ENCODE results near the gene RHOA.

Gene RHOA

GRCh38 chr3:49387721-49388120, 24.1 kb downstream of the RHOA start:
- no peaks in the 10 kb centered on the region for H3K9me3 ChIP-seq (ENCODE audit: control insufficient read depth, insufficient read depth, low read length)
- no peaks in the 10 kb centered on the region for H3K36me3 ChIP-seq (ENCODE audit: control insufficient read depth, insufficient read depth, low read length)
- H3K9ac ChIP-seq (ENCODE audit: low read depth, low read length): no peak overlapping the region
- no peak overlapping the region for H3K4me3 ChIP-seq (ENCODE audit: low read depth, low read length)
- H3K4me1 ChIP-seq (ENCODE audit: control insufficient read depth, insufficient read depth, low read length): no peaks in the 10 kb centered on the region
- no peaks in the 10 kb centered on the region for H3K27me3 ChIP-seq (ENCODE audit: control insufficient read depth, insufficient read depth, low read length)

DNA sequence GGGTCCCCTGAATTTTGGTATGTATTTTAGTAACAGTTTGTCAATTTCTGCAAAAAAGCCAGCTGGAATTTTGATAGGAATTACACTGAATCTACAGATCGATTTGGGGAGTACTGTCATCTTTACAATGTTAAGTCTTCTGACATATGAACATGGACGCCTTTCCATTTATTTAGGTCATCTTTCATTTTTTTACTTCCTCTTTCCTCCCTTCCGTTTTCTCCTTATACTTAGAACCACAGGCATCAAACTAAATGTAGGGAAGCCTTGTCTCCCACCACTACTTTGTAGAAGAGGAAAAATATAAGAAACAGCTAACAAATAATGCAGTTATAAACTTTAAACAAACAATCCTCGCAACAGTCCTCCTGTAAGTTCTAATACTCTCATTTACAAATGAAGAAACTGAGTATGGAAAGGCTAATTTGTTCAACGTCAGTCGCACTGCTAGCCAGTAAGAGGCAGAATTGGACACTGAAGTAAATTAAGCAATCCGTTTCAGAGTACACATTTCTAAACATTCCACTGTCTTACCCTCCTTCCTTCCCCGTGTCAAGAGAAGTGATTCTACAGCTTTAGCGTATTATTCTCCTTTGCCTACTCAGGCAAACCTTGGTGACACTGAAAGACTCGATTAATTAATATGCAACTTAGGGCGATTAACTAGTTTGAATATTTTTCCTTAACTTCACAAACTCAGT, 25.6 kb downstream of the RHOA start:
- no peak overlapping the region for H3K4me3 ChIP-seq (ENCODE audit: low read depth, low read length)
- H3K36me3 ChIP-seq (ENCODE audit: control insufficient read depth, insufficient read depth, low read length): no peaks in the 10 kb centered on the region
- no peaks in the 10 kb centered on the region for H3K9me3 ChIP-seq (ENCODE audit: control insufficient read depth, insufficient read depth, low read length)
- no peak overlapping the region for H3K9ac ChIP-seq (ENCODE audit: low read depth, low read length)
- H3K27me3 ChIP-seq (ENCODE audit: control insufficient read depth, insufficient read depth, low read length): no peaks in the 10 kb centered on the region
- H3K4me1 ChIP-seq (ENCODE audit: control insufficient read depth, insufficient read depth, low read length): no peaks in the 10 kb centered on the region

DNA sequence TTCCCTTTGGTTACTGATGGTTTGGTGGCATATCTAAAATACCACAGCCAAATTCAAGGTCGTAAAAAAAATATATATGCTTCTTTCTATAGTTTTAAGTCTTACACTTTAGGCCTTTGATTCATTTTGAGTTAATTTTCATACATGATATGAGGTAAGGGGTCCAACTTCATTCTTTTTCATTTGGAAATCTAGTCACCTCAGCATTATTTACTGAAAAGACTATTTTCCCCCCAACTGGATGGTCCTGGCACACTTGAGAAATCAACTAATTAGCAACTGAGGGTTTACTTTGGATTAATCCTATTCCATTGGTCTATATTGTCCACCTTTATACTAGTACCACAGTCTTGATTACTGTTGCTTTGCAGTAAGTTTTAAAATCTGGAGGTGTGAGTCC, 26.2 kb downstream of the RHOA start:
- H3K27me3 ChIP-seq (ENCODE audit: control insufficient read depth, insufficient read depth, low read length): no peaks in the 10 kb centered on the region
- H3K9me3 ChIP-seq (ENCODE audit: control insufficient read depth, insufficient read depth, low read length): no peaks in the 10 kb centered on the region
- H3K4me1 ChIP-seq (ENCODE audit: control insufficient read depth, insufficient read depth, low read length): no peaks in the 10 kb centered on the region
- no peaks in the 10 kb centered on the region for H3K36me3 ChIP-seq (ENCODE audit: control insufficient read depth, insufficient read depth, low read length)
- no peak overlapping the region for H3K9ac ChIP-seq (ENCODE audit: low read depth, low read length)
- H3K4me3 ChIP-seq (ENCODE audit: low read depth, low read length): no peak overlapping the region

DNA sequence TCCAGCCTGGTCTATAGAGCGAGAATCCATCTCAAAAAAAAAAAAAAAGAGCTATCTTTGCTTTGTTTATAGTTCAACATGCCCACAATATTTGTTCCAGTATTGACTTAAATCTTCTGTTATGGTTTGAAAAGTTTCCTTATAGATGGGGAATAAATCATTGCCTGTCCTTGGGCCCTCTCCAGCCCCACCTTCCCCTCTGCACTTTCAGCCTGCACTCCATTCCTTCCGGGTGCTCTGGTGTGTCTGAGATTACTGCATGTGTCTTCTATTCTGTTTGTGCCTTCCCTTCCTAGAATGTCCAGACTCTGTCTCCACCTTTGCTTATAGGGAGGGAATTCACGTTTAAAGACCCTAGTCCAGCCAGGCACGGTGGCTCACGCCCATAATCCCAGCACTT, 28.4 kb downstream of the RHOA start:
- no peaks in the 10 kb centered on the region for H3K9me3 ChIP-seq (ENCODE audit: control insufficient read depth, insufficient read depth, low read length)
- no peaks in the 10 kb centered on the region for H3K27me3 ChIP-seq (ENCODE audit: control insufficient read depth, insufficient read depth, low read length)
- no peaks in the 10 kb centered on the region for H3K36me3 ChIP-seq (ENCODE audit: control insufficient read depth, insufficient read depth, low read length)
- no peak overlapping the region for H3K4me3 ChIP-seq (ENCODE audit: low read depth, low read length)
- no peak overlapping the region for H3K9ac ChIP-seq (ENCODE audit: low read depth, low read length)
- no peaks in the 10 kb centered on the region for H3K4me1 ChIP-seq (ENCODE audit: control insufficient read depth, insufficient read depth, low read length)

DNA sequence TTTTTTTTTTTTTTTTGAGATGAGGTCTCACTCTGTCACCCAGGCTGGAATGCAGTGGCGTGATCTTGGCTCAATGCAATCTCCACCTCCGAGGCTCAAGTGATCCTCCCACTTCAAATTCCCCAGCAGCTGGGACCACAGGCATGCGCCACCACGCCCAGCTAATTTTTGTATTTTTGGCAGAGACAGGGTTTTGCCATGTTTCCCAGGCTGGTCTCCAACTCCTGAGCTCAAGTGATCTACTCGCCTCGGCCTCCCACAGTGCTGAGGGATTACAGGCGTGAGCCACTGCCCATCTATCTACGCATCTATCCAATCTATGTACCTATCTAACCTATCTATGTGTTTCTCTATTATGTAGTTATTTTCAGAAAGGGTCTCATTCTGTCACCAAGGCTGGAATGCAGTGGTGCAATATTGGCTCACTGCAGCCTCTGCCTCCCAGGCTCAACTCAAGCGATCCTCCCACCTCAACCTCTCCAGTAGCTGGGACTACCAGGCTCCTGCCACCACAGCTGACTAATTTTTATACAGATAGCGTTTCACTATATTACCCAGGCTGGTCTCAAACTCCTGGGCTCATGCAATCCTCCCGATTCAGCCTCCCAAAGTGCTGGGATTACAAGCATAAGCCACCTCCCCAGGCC, 33.4 kb downstream of the RHOA start:
- no peaks in the 10 kb centered on the region for H3K4me1 ChIP-seq (ENCODE audit: control insufficient read depth, insufficient read depth, low read length)
- H3K4me3 ChIP-seq (ENCODE audit: low read depth, low read length): no peak overlapping the region
- peaks cover 6% of the 10 kb centered on the region for H3K36me3 ChIP-seq (ENCODE audit: control insufficient read depth, insufficient read depth, low read length)
- no peaks in the 10 kb centered on the region for H3K27me3 ChIP-seq (ENCODE audit: control insufficient read depth, insufficient read depth, low read length)
- H3K9me3 ChIP-seq (ENCODE audit: control insufficient read depth, insufficient read depth, low read length): no peaks in the 10 kb centered on the region
- H3K9ac ChIP-seq (ENCODE audit: low read depth, low read length): no peak overlapping the region

DNA sequence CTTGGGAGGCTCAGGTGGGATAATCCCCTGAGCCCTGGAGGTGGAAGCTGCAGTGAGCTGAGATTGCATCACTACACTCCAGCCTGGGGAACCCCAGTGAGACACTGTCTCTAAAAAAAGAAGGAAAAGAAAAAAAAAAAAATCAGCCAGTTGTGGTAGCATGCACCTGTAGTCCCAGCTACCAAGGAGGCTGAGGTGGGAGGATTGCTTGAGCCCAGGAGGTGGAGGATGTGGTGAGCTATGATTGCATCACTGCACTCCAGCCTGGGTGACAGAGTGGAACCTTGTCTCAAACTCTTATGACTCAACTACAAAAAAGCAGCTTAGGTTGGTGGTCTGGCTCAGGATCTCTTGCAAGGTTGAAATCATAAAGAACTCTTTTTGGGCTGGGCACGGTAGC, 34.3 kb downstream of the RHOA start:
- H3K4me1 ChIP-seq (ENCODE audit: control insufficient read depth, insufficient read depth, low read length): no peaks in the 10 kb centered on the region
- H3K9me3 ChIP-seq (ENCODE audit: control insufficient read depth, insufficient read depth, low read length): no peaks in the 10 kb centered on the region
- peaks cover 10% of the 10 kb centered on the region for H3K36me3 ChIP-seq (ENCODE audit: control insufficient read depth, insufficient read depth, low read length)
- H3K9ac ChIP-seq (ENCODE audit: low read depth, low read length): no peak overlapping the region
- no peak overlapping the region for H3K4me3 ChIP-seq (ENCODE audit: low read depth, low read length)
- no peaks in the 10 kb centered on the region for H3K27me3 ChIP-seq (ENCODE audit: control insufficient read depth, insufficient read depth, low read length)

DNA sequence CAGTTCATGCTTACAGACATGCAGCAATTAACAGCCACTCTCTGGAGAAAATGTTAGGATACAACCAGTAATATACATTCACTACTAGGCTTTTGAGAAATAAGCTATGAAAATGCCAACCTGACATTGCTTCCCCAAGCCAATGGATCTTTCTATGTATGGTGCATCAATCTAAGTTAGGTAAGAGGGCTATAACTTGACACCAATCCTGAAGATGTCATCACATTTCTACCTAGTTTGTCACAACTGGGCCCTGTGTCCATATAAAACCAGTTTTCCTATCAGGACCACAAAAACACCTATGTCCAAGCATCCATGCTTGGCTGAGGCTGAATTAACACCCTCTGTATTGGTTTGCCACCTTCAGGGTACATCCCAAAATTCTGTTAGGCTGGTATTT, 39.8 kb downstream of the RHOA start:
- H3K4me1 ChIP-seq (ENCODE audit: control insufficient read depth, insufficient read depth, low read length): no peaks in the 10 kb centered on the region
- H3K27me3 ChIP-seq (ENCODE audit: control insufficient read depth, insufficient read depth, low read length): no peaks in the 10 kb centered on the region
- no peaks in the 10 kb centered on the region for H3K9me3 ChIP-seq (ENCODE audit: control insufficient read depth, insufficient read depth, low read length)
- H3K4me3 ChIP-seq (ENCODE audit: low read depth, low read length): no peak overlapping the region
- H3K36me3 ChIP-seq (ENCODE audit: control insufficient read depth, insufficient read depth, low read length): peaks cover 23% of the 10 kb centered on the region
- H3K9ac ChIP-seq (ENCODE audit: low read depth, low read length): no peak overlapping the region

DNA sequence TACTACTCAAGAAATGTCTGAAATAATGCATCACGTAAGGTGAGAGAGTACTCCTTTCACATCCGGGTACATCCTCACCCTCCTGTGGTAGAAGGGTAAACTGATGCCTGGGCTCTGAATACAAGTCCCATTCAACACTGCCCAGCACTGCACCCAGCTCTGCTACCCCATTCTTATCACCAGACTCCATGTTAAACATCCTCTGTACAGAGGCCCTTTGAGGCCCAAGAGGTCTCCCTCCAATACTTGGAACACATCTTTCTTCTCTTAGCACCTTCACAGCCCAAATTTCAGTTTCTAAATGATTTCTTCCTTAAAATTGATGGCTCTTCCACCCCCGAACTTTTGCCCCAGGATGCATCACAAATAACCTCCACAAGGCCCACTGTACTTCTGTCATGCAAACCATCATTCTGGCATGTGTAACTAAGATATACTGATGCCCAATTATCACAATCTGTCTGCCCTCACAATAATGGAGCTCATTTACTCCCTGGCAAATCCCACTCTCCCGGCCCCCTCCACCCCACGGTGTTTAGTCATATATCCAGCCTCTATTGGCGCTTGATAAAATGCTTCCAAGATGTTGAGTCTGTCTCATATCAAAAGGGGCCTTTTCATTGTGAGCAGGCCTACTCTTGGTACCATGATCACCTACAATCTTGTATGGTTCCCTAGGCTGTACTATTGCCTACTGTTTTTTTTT, 41.0 kb downstream of the RHOA start:
- Histone ChIP-seq H3K9ac (ENCODE audit: low read depth, low read length) (no peak overlapping the region), H3K4me1 (ENCODE audit: control insufficient read depth, insufficient read depth, low read length) (no peaks in the 10 kb centered on the region), H3K27me3 (ENCODE audit: control insufficient read depth, insufficient read depth, low read length) (no peaks in the 10 kb centered on the region), H3K4me3 (ENCODE audit: low read depth, low read length) (no peak overlapping the region), H3K36me3 (ENCODE audit: control insufficient read depth, insufficient read depth, low read length) (peaks cover 27% of the 10 kb centered on the region), H3K9me3 (ENCODE audit: control insufficient read depth, insufficient read depth, low read length) (no peaks in the 10 kb centered on the region)

- Histone ChIP-seq H3K4me1 (ENCODE audit: control insufficient read depth, insufficient read depth, low read length) (no peaks in the 10 kb centered on the region), H3K36me3 (ENCODE audit: control insufficient read depth, insufficient read depth, low read length) (peaks cover 29% of the 10 kb centered on the region), H3K9ac (ENCODE audit: low read depth, low read length) (no peak overlapping the region), H3K9me3 (ENCODE audit: control insufficient read depth, insufficient read depth, low read length) (no peaks in the 10 kb centered on the region), H3K4me3 (ENCODE audit: low read depth, low read length) (no peak overlapping the region), H3K27me3 (ENCODE audit: control insufficient read depth, insufficient read depth, low read length) (no peaks in the 10 kb centered on the region)
These were observed 49.2 kb downstream of the RHOA start for GRCh38 chr3:49362561-49362960.

GRCh38 chr3:49359623-49360022, 52.2 kb downstream of the RHOA start:
- no peak overlapping the region for H3K9ac ChIP-seq (ENCODE audit: low read depth, low read length)
- peaks cover 30% of the 10 kb centered on the region for H3K36me3 ChIP-seq (ENCODE audit: control insufficient read depth, insufficient read depth, low read length)
- no peak overlapping the region for H3K4me3 ChIP-seq (ENCODE audit: low read depth, low read length)
- no peaks in the 10 kb centered on the region for H3K9me3 ChIP-seq (ENCODE audit: control insufficient read depth, insufficient read depth, low read length)
- H3K4me1 ChIP-seq (ENCODE audit: control insufficient read depth, insufficient read depth, low read length): no peaks in the 10 kb centered on the region
- no peaks in the 10 kb centered on the region for H3K27me3 ChIP-seq (ENCODE audit: control insufficient read depth, insufficient read depth, low read length)

DNA sequence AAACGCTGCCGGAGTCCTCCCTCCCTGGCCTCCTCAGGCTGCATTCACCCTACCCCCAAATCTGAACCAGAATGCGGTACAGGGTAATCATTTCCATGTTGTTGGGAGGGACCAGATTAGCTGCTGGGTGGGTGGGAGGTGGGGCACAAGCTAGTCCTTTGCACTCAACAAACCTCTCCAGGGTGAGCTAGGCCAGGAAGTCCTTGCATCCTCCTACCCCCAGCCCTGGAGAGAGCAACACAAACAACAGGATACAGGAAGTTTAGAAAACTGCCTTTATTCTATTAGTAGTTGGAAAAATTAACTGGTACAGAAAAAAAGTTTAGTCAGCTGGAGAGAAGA, 52.9 kb downstream of the RHOA start:
- peak overlapping the region; percentile 61 for H3K9ac ChIP-seq (ENCODE audit: low read depth, low read length)
- H3K9me3 ChIP-seq (ENCODE audit: control insufficient read depth, insufficient read depth, low read length): no peaks in the 10 kb centered on the region
- no peaks in the 10 kb centered on the region for H3K4me1 ChIP-seq (ENCODE audit: control insufficient read depth, insufficient read depth, low read length)
- H3K4me3 ChIP-seq (ENCODE audit: low read depth, low read length): peak overlapping the region; percentile 89
- peaks cover 30% of the 10 kb centered on the region for H3K36me3 ChIP-seq (ENCODE audit: control insufficient read depth, insufficient read depth, low read length)
- no peaks in the 10 kb centered on the region for H3K27me3 ChIP-seq (ENCODE audit: control insufficient read depth, insufficient read depth, low read length)
